NT2/D1 (cell line): ENCODE measurements around the gene UQCC2.

Source experiments
- YY1 ChIP-seq: IDR thresholded peaks from 2 replicates; pipeline ENCODE4 v1.6.1; 2011; ENCODE audit not compliant: insufficient read length, insufficient read depth
- ZNF274 ChIP-seq: IDR thresholded peaks from 2 replicates; pipeline ENCODE4 v1.6.1; 2011; ENCODE audit warnings: mild to moderate bottlenecking, low read depth, low read length

- TF ChIP-seq YY1 (no peak), ZNF274 (no peak)
These were observed 27.4 kb upstream of the UQCC2 start for GRCh38 chr6:33738879-33739278.
